Astrocyte (in vitro differentiated cells and primary cell): ENCODE results near the gene IFITM2. TPM values are rescaled to one million over a fixed set of nuclear protein-coding genes. Genes with fewer than 3 reads are reported as not detected.

Experiments used
- DNase-seq: peaks from one replicate; pipeline ENCODE4 v3.0.0-alpha.2; 2010; ENCODE audit warnings: low read depth
- FAIRE-seq: peaks from 2 replicates; lab custom pipeline; 2011; peaks lifted over from hg19 to GRCh38; lab: Jason Lieb, UNC
- H2AFZ ChIP-seq: 2 replicates; pipeline ENCODE4 v1.6.0; 2012; ENCODE audit warnings: low read depth, low read length, inconsistent platforms
- H3K27ac ChIP-seq: 2 replicates; pipeline ENCODE4 v1.5.1; 2011; ENCODE audit warnings: low read depth, low read length, inconsistent platforms
- H3K27me3 ChIP-seq: 2 replicates; pipeline ENCODE4 v1.6.0; 2011; ENCODE audit warnings: low read length, inconsistent platforms; ENCODE audit not compliant: insufficient read depth
- H3K36me3 ChIP-seq: 2 replicates; pipeline ENCODE4 v1.5.1; 2011; ENCODE audit warnings: low read length, inconsistent platforms; ENCODE audit not compliant: insufficient read depth
- H3K4me1 ChIP-seq: 2 replicates; pipeline ENCODE4 v1.5.1; 2011; ENCODE audit warnings: low read length, inconsistent platforms; ENCODE audit not compliant: insufficient read depth
- H3K4me2 ChIP-seq: 2 replicates; pipeline ENCODE4 v1.6.0; 2012; ENCODE audit warnings: low read length, inconsistent platforms
- H3K4me3 ChIP-seq: 2 replicates; pipeline ENCODE4 v1.5.1; 2011; ENCODE audit warnings: low read depth, mild to moderate bottlenecking, low read length, inconsistent platforms; ENCODE audit not compliant: insufficient read depth
- H3K79me2 ChIP-seq: 2 replicates; pipeline ENCODE4 v1.6.0; 2012; ENCODE audit warnings: mild to moderate bottlenecking, low read length, inconsistent platforms; ENCODE audit not compliant: insufficient read depth
- H3K9ac ChIP-seq: 2 replicates; pipeline ENCODE4 v1.6.0; 2012; ENCODE audit warnings: mild to moderate bottlenecking, low read length, inconsistent platforms
- H3K9me3 ChIP-seq: 2 replicates; pipeline ENCODE4 v1.5.1; 2012; ENCODE audit warnings: low read depth, mild to moderate bottlenecking, low read length, inconsistent platforms; ENCODE audit not compliant: insufficient read depth
- H4K20me1 ChIP-seq: 2 replicates; pipeline ENCODE4 v1.6.0; 2012; ENCODE audit warnings: low read length, inconsistent platforms; ENCODE audit not compliant: insufficient read depth
- H3K27ac Mint-ChIP-seq: one replicate; pipeline ENCODE4 v1.8.0; 2021; ENCODE audit warnings: mild to moderate bottlenecking, mixed read lengths; ENCODE audit not compliant: unreplicated experiment
- H3K27me3 Mint-ChIP-seq: one replicate; pipeline ENCODE4 v1.8.0; 2021; ENCODE audit warnings: low read depth, mixed read lengths; ENCODE audit not compliant: unreplicated experiment
- H3K36me3 Mint-ChIP-seq: one replicate; pipeline ENCODE4 v1.8.0; 2021; ENCODE audit warnings: low read depth, mixed read lengths; ENCODE audit not compliant: unreplicated experiment
- H3K4me1 Mint-ChIP-seq: one replicate; pipeline ENCODE4 v1.8.0; 2021; ENCODE audit warnings: low read depth, mixed read lengths; ENCODE audit not compliant: unreplicated experiment
- H3K4me3 Mint-ChIP-seq: one replicate; pipeline ENCODE4 v1.8.0; 2021; ENCODE audit warnings: mild to moderate bottlenecking, moderate library complexity, mixed read lengths; ENCODE audit not compliant: unreplicated experiment
- H3K9me3 Mint-ChIP-seq: one replicate; pipeline ENCODE4 v1.8.0; 2021; ENCODE audit warnings: mild to moderate bottlenecking, mixed read lengths; ENCODE audit not compliant: unreplicated experiment
- EZH2 ChIP-seq: IDR thresholded peaks from 2 replicates; pipeline ENCODE4 v1.6.1; 2012; ENCODE audit warnings: mild to moderate bottlenecking, low read length, inconsistent platforms; ENCODE audit not compliant: insufficient read depth
- total RNA-seq: library from RNA; stranded (reverse); gene quantifications from 2 replicates; pipeline ENCODE4 v1.2.1, GENCODE V29; 2021
- TF ChIP-seq, protein P1 (sequence below): IDR thresholded peaks from 2 replicates; pipeline ENCODE4 v1.5.1; 2011; ENCODE audit warnings: low read depth, mild to moderate bottlenecking, inconsistent platforms, low read length, moderate library complexity; ENCODE audit not compliant: insufficient read depth

The IFITM2 gene
- total RNA-seq, 1 donor from 2014 or later: 474 TPM

DNA sequence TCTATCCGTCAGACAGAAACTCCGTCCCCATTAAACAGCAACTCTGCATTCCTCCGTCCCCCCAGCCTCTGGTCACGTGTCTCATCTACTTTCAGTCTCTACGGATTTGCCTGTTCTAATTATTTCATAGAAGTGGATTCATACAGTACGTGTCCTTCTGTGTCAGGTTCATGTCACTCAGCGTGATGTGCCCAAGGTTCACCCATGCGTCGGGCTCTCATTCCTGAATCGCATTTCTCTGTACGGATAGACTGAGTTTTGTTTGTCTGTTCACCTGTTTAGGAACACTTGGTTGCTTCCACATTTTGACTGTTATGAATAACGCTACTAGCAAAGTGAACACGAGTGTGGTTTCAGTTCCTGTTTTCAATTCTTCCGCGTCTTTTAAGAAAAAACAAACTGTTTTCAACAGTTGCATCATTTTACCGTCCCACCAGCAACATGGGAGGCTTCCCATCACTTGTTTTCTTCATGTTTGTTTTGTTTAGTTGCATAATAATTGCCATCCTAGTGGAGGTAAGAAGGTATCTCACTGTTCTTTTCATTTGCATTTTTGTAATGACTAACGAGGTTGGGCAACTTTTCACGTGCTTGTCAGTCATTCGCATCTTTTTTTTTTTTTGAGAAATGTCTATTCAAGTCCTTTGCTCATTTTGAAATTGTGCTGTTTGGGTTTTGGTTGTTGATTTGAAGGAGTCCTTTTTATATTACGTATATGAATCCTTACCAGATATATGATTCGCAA, 38.3 kb upstream of the IFITM2 start:
- Histone ChIP-seq H3K9me3 (no peaks in the 10 kb centered on the region), H3K4me3 (no peak overlapping the region), H4K20me1 (no peaks in the 10 kb centered on the region), H3K79me2 (no peaks in the 10 kb centered on the region), H3K27me3 (peaks cover 13% of the 10 kb centered on the region), H2AFZ (no peak overlapping the region), H3K9ac (no peak overlapping the region), H3K36me3 (no peaks in the 10 kb centered on the region), H3K4me1 (no peaks in the 10 kb centered on the region), H3K27ac (no peak overlapping the region), H3K4me2 (no peak overlapping the region)
- FAIRE-seq (no peak), DNase-seq (no peak)
- H3K4me1 Mint-ChIP-seq: no peaks in the 10 kb centered on the region
- H3K27ac Mint-ChIP-seq: no peak overlapping the region
- peaks cover 2% of the 10 kb centered on the region for H3K9me3 Mint-ChIP-seq
- peaks cover 27% of the 10 kb centered on the region for H3K27me3 Mint-ChIP-seq
- H3K4me3 Mint-ChIP-seq: no peak overlapping the region
- H3K36me3 Mint-ChIP-seq: no peaks in the 10 kb centered on the region
- no peak for TF ChIP-seq EZH2
- TF ChIP-seq, protein P1, sequence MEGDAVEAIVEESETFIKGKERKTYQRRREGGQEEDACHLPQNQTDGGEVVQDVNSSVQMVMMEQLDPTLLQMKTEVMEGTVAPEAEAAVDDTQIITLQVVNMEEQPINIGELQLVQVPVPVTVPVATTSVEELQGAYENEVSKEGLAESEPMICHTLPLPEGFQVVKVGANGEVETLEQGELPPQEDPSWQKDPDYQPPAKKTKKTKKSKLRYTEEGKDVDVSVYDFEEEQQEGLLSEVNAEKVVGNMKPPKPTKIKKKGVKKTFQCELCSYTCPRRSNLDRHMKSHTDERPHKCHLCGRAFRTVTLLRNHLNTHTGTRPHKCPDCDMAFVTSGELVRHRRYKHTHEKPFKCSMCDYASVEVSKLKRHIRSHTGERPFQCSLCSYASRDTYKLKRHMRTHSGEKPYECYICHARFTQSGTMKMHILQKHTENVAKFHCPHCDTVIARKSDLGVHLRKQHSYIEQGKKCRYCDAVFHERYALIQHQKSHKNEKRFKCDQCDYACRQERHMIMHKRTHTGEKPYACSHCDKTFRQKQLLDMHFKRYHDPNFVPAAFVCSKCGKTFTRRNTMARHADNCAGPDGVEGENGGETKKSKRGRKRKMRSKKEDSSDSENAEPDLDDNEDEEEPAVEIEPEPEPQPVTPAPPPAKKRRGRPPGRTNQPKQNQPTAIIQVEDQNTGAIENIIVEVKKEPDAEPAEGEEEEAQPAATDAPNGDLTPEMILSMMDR: no peak

DNA sequence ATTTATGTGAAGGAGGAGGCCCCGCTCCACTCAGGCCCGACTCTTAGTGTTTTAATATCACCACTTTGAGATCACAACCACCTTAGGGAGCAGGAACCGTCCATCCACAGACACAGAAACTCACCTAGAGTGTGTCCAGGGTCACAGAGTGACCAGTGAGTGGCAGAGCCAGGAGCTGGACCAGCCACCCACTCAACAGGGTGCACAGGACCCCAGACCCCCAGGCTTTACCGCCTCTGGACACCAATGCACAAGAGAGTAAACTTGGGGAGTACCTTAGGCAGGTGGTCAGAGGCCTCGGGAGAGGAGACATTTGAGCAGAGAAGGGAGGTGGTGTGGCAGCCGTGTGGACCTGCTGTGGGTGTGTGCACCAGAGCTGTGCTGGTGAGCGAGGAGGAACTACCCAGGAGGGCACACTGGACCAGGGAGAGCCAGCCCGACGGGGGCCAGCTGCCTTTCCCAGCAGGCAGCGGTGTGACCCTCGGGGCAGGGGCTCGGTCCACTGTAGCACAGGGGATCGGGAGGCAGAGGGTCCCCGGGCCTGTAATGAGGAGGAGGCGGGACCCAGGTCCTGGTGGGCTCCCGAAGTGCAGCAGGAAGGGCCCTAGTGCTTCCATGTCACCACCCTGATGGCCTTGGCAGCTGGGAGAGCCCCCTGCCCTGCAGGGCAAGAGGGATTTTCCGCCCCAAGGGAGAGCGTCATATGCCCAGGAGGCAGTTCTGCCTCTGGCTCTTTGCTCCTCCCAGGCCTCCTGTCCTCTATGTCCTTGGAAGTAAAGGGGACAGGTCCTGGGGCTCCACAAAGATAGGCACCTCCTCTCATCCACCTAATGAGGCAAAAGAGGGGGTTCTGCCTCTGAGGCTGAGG, 36.9 kb upstream of the IFITM2 start:
- H4K20me1 ChIP-seq: no peaks in the 10 kb centered on the region
- H2AFZ ChIP-seq: no peak overlapping the region
- DNase-seq (no peak), FAIRE-seq (no peak)
- no peak overlapping the region for H3K4me2 ChIP-seq
- Mint-ChIP-seq H3K4me3 (no peak overlapping the region), H3K4me1 (no peaks in the 10 kb centered on the region), H3K9me3 (peaks cover 7% of the 10 kb centered on the region), H3K27me3 (peaks cover 27% of the 10 kb centered on the region), H3K27ac (no peak overlapping the region), H3K36me3 (no peaks in the 10 kb centered on the region)
- H3K79me2 ChIP-seq: no peaks in the 10 kb centered on the region
- no peaks in the 10 kb centered on the region for H3K4me1 ChIP-seq
- no peak overlapping the region for H3K27ac ChIP-seq
- peaks cover 19% of the 10 kb centered on the region for H3K27me3 ChIP-seq
- no peak overlapping the region for H3K4me3 ChIP-seq
- no peaks in the 10 kb centered on the region for H3K9me3 ChIP-seq
- TF ChIP-seq EZH2: no peak
- TF ChIP-seq, protein P1: no peak
- H3K36me3 ChIP-seq: no peaks in the 10 kb centered on the region
- H3K9ac ChIP-seq: no peak overlapping the region
